Suppressor macrophage treated with lipopolysaccharide for 1 hour (primary cell): ENCODE results near the gene OSBPL10.
A peak's percentile ranks its signal among the peaks of the same experiment; 100 is the strongest.
"Not testable (repeated sequence)": the region's sequence is repeated elsewhere in the genome, so short reads cannot be mapped to it uniquely, and the experiment has no call there.

Experiments
- DNase-seq, 3 donors: peaks; one replicate each; pipeline ENCODE4 v3.0.0-alpha.2; 2020 to 2022

OSBPL10 gene

GRCh38 chr3:31882895-31883294 is 98.2 kb downstream of the OSBPL10 start:
- DNase-seq, result no peak

GRCh38 chr3:31882431-31882830 is 98.6 kb downstream of the OSBPL10 start:
- no peak for DNase-seq

DNA sequence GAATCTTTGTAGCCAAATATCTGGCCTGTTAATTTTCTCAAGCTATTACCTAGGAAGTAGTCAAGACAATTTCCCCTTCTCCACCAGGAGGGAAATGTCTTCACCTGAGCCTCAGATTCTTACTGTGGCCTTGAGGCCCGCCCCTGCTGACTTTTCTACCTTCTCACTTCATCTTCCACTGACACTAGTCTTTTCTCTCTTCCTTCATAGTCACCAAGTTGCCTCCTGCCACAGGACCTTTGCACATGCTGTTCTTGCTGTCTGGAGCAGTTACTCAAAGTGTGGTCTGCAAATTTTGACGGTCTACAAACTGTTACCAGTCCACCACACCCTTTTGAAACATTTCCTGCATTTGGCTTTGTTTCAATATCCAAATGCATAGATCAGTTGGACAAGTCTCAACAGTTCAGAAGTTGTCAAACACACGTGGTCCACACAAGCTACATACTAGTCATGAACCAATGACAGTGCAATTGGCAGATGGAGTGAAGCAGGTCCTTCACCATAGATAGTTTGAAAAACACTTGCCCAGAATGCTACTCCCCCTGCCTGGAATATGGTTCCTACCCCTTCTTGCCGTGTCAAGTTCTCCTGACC is 100.5 kb downstream of the OSBPL10 start:
- DNase-seq, result no peak

DNA sequence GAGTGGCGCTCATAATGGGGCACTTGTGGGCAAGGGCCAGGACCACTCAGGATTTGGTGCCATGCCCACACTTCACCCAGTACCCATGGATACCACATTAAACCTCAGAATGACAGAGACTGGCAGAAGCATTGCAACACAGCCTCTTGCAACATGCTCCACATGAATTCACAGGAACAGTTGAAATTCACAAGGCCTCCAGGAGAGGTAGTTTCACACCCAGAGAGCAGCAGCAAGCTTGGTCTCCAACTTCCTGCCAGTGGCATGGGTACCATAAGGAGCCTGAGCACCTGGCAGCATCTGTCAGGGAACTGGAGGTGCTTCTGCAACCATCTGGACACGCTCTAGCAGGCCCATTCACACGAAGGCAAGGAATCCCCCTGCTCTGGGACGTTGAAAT is 101.0 kb downstream of the OSBPL10 start:
- DNase-seq, result peak in 2 of 3 donors; percentile 22 to 27

GRCh38 chr3:31879365-31879764 is 101.7 kb downstream of the OSBPL10 start:
- DNase-seq, result no peak

DNA sequence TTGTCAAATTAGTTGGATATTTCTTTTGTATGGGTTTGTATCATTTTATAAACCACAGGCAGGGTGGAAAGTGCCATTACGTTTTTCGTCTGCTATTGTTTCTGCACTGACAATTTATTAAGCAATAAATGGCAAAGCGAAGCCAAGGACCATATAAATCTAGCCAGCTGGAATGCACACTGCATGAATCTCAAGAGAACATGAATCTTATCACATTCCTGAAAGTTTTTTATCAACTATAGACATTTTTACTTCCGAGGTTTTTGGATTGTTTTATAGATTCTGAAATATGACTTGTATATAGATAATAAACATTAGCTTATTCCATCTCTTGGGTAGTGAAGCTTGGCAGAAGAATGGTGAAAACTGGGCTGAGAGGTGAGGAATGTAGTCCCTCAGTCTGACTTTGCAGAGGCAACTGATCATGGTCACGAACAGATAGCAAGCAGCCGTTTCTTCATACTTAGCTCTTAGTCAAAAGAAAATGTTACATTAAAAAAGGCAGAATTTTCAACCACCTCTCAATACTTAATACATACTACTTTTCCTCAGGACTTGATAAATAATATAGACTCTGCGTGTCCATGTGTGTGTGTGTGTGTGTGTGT is 102.7 kb downstream of the OSBPL10 start:
- no peak for DNase-seq

DNA sequence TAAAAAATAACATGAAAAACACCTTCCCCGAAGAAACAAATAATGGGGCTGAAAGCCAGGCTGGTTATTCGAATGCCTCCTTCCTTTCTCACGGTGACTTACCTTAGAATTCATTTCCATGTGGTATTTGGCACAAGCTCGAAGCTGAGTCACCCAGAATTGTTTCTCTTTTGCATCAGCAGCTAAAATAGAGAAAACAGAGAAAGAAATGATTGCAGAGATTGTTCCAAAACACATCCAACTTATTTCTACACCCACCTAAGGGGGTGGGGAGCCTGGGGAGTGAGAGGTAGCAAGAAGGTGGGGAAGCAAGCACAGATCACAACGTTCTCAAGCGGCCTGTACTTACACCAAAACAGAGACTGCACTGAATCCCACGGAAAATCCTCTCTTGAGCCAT is 104.7 kb downstream of the OSBPL10 start:
- DNase-seq, result no peak

- no peak for DNase-seq
Measured at GRCh38 chr3:31875437-31875836, 105.6 kb downstream of the OSBPL10 start.

- no peak for DNase-seq
Measured at GRCh38 chr3:31873254-31873820, 107.7 kb downstream of the OSBPL10 start.

DNA sequence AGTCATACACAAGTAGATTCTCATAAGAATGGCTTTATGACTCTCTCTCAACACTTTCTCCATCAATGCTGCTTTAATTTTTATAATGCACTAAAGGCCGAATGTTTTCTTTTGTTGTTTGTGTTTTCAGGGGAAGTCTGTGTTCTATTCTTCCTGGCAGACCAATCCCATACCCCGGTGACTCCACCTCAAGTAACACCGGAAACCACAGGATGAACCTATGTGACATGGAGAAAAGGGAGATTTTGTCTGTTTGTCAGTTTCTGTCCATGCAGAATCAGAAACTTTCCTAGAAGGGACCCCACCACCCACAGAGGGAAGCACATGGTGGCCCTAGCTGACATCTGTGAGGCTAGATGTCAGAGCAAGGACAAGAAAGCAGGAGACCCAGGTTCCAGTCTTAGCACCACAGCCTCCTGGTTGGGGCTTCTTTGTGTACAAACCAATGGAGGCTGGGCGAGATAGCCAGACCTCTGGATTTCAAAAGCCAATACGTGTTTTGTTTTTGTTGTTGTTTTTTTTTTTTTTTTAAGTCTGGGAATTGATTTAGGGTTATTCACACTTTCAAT is 109.0 kb downstream of the OSBPL10 start:
- DNase-seq, result peak in 1 of 3 donors; percentile 1

GRCh38 chr3:31870111-31870510 is 111.0 kb downstream of the OSBPL10 start:
- not testable (repeated sequence) for DNase-seq

GRCh38 chr3:31868236-31868635 is 112.8 kb downstream of the OSBPL10 start:
- DNase-seq, result no peak

DNA sequence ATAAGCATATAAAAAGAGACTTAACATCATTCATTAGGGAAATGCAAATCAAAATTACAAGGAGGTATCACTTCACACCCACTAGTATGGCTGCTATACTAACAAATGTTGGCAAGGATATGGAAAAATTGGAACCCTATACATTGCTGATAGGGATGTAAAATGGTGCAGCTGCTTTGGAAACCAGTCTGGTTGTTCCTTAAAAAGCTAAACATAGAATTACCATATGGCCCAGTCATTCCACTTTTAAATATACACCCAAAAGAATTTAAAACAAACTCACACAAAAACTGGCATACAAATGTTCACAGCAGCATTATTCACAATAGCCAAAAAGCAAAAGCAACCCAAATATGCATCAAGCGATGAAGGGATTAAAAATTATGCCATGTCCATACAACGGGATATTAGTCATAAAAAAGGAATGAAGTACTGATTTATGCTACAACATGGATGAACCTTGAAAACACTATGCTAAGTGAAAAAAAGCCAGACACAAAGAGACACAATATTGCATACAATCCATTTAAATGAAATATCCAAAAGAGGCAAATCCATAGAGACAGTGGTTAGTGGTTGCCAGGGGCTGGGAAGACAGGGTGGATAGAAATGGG is 118.3 kb downstream of the OSBPL10 start:
- DNase-seq, result no peak

DNA sequence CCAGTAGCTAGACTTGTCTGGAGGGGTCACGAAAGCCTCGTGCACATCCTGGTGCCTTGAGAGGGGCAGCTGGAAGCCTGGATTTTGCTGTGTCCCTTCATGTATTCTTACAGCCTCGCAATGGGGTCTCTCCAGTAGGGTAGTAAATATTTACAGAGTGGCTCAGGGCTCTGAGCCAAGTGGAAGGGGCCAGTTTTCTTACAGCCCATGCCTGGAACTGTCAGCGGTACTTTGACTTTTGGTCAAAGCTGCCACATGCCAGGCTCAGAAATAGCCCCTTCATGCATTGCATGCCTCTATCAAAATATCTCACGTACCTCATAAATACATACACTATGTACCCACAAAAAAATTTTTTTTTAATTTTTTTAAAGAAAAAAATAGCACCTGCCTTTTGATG is 119.2 kb downstream of the OSBPL10 start:
- no peak for DNase-seq

- not testable (repeated sequence) for DNase-seq
Measured at GRCh38 chr3:31860642-31861041, 120.4 kb downstream of the OSBPL10 start.

DNA sequence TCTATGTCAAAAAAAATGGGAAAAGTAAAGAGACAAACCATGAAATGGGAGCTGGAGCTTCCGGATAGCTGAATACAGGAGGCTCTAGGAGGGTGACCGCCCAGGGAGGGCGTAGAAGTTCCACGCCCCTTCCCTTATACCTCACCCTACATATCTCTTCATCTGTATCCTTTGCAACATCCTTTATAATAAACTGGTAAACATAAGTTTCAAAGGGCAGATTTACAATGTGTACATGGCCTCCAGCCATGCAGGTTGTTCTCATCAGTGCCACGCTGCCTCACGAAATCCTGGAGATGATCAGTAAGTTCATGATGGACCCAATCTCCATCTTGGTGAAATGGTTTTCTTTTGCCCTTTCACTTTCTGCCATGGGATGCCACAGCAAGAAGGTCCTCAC is 121.8 kb downstream of the OSBPL10 start:
- no peak for DNase-seq

DNA sequence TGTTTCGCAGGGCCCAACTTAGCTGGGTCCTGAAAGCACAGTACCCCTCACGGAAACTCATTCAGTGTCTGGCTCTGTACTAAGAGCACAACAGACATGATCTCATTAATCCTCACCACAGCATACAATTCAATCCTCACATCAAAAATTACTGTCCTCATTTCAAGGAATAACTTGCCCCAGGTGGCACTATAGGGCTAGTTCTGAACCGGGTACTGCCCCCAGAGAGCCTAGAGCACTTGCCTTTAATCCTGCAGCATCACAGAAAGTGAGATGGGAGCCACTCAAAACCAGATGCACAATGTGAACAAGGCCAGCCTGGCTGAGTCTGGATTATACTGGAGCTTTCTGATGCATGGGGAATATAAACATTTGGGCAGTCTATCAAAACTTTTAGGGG is 122.6 kb downstream of the OSBPL10 start:
- no peak for DNase-seq

DNA sequence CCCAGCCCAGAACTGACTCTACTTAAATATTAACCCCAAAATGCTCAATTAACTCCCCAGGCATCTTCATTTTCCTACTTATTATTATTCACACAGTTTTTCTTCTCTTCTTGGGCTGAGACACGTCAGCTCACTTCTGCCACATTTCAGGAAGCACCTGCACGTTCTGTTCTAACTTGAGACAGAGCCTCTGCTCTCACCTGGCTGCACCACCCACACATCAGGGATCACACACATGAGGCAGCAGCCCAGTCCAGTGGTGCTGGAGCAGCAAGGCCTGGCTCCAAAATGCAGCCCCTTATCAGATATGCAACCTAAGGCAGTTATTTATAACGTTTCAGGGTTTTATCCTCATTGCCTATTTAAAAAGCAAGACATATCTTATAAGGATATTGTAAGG is 127.5 kb downstream of the OSBPL10 start:
- DNase-seq, result no peak

- no peak for DNase-seq
Measured at GRCh38 chr3:31851278-31851677, 129.8 kb downstream of the OSBPL10 start.

GRCh38 chr3:31848911-31849310 is 132.2 kb downstream of the OSBPL10 start:
- DNase-seq, result no peak

- no peak for DNase-seq
Measured at GRCh38 chr3:31848163-31848818, 132.8 kb downstream of the OSBPL10 start.

- no peak for DNase-seq
Measured at GRCh38 chr3:31847760-31848159, 133.3 kb downstream of the OSBPL10 start.

DNA sequence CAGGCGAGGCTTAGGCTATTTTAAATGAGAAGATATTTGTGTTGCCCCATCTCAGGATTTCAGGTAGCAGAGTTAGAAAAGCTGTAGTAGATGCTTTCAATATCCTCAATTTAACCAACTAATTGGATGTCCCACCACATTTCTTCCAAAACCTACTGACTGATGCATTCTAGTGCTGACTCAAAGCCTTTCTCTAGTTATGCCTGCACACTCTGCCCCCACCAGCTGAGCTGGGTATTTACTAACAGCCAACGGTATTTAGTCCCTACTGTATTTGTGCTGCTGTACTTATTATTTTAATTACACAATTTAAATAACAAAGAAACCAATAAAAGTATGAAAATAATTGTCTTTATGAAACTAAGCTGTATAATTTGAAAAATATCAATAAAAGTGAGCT is 139.5 kb downstream of the OSBPL10 start:
- DNase-seq, result no peak
